Measurements from ENCODE around the gene SLC30A5. TPM values are rescaled to one million over a fixed set of nuclear protein-coding genes. Genes with fewer than 3 reads are reported as not detected.

SLC30A5 gene
- total and polyA plus RNA-seq, 9 of the 15 experiments (the other 6 are each of a cell fraction or from before 2014, with no cell fraction given), result 22.9 to 86.8 (median 62.5) TPM

- TF ChIP-seq MGA (IDR thresholded peaks at IDR 0.05) (peak; percentile 67), ARID1B (IDR thresholded peaks at IDR 0.05) (peak; percentile 43; the same call in 1 of the 2 replicates), GTF2E2 (tag; IDR thresholded peaks at IDR 0.05) (peak; percentile 77; the same call in 1 of the 2 replicates), MBD2 (IDR thresholded peaks at IDR 0.05; ENCODE audit: borderline replicate concordance, low read depth) (peak; percentile 71; the same call in 1 of the 2 replicates), NR2C1 (IDR thresholded peaks at IDR 0.05) (no peak), NR2C1 (tag; IDR thresholded peaks at IDR 0.05) (no peak), MYC (IDR thresholded peaks at IDR 0.05; ENCODE audit: low read depth, low read length) (peak; percentile 87), MYC (CRISPR knock-in tag; IDR thresholded peaks at IDR 0.05; ENCODE audit: borderline replicate concordance, low read depth) (no peak), HMG20B (CRISPR knock-in tag; IDR thresholded peaks at IDR 0.05) (no peak), ZNF76 (CRISPR knock-in tag; IDR thresholded peaks at IDR 0.05; ENCODE audit: borderline replicate concordance) (0 out of 2 replicates have a peak, but pooled peaks have one; percentile 21), HMGN3 (IDR thresholded peaks at IDR 0.05; ENCODE audit: borderline replicate concordance, extremely low read depth, insufficient read length, low read depth, low read length) (peak; percentile 87), STAT6 (CRISPR knock-in tag; IDR thresholded peaks at IDR 0.05) (0 out of 2 replicates have a peak, but pooled peaks have one; percentile 89)
Observed at GRCh38 chr5:69093771-69094482, at the start of gene SLC30A5 (continued).
